HG03175 (cell line): ENCODE measurements around the gene ASB5.
A peak's percentile ranks its signal among the peaks of the same experiment; 100 is the strongest.
"Not testable (repeated sequence)": the region's sequence is repeated elsewhere in the genome, so short reads cannot be mapped to it uniquely, and the experiment has no call there.

Source experiments
- ATAC-seq: cut with Tn5 transposase; IDR thresholded peaks from one replicate; pipeline ENCODE4 v1.9.1; 2021; ENCODE audit warnings: mild to moderate bottlenecking, moderate library complexity; ENCODE audit not compliant: unreplicated experiment

ASB5 gene

GRCh38 chr4:176226736-176227135, 42.3 kb downstream of the ASB5 start:
- ATAC-seq = no peak

GRCh38 chr4:176223561-176223960, 45.5 kb downstream of the ASB5 start:
- ATAC-seq = no peak

DNA sequence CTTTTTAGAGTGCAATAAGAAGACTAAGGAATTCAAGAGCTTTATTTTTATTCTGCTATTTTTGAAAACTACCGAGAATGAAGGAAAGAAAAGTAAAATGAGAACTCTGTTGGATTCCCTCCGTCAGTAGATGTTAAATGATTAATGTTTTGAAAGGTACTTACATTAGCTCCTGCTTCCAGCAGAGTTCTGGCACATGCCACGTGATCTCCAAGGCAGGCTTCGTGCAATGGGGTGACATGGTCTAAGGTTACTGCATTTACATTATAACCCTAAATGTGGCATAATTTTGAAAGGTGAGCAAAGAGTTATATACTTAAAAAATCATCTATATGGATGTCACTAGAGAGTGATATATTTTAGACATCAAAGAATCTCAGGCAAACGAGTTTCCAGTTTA, 46.9 kb downstream of the ASB5 start:
- ATAC-seq = no peak

DNA sequence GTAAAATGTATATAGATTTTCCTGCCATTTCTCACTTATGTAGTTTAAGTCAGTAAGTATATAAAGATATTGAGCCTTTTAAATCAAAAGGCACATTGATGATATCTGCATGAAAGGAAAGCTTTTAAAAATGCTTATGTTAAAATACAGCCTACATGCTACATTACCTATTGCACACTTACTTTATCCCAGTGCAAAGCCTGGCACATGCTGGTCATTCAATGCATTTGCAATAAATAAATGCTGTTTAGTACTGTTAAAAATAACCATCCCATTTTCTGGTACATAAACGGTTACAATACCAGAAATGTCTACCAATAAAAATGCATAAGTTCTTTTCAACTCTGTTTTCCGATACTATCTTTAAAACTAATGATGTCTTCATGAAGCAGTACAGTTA, 51.5 kb downstream of the ASB5 start:
- no peak for ATAC-seq

GRCh38 chr4:176212351-176212750, 56.7 kb downstream of the ASB5 start:
- not testable (repeated sequence) for ATAC-seq

DNA sequence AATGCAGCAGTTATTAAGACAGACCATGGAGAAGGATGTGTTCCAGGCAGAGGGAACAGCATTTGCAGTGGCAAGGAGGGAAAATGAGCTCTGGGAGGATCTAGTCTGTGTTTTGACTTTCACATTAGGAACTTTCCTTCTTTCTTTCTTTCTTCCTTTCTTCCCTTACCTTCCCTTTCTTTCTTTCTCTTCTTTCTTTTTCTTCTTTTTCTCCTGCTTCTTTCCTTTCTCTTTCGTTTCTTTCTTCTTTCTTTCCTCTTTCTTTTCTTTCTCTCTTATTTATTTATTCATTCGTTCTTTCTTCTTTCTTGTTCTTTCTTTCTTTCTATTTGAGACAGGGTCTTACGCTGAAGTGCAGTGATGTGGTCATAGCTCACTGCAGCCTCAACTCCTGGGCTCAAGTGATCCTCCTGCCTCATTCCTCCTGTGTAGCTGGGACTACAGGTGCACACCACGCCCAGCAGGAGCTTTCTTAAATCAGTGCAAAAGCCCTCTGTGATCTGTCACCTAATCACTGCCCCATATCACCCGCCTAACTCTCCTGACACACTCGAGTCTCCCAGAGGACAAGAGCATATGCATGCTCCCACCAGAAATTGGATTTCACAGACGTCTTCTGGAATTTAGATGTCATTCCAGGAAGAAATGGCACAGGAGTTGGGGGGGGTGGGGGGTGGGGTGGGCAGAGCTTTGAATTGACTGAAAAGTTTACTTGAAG, 58.3 kb downstream of the ASB5 start:
- no peak for ATAC-seq

GRCh38 chr4:176210101-176210500, 58.9 kb downstream of the ASB5 start:
- ATAC-seq = no peak

- no peak for ATAC-seq
Measured at GRCh38 chr4:176209535-176209934, 59.5 kb downstream of the ASB5 start.

DNA sequence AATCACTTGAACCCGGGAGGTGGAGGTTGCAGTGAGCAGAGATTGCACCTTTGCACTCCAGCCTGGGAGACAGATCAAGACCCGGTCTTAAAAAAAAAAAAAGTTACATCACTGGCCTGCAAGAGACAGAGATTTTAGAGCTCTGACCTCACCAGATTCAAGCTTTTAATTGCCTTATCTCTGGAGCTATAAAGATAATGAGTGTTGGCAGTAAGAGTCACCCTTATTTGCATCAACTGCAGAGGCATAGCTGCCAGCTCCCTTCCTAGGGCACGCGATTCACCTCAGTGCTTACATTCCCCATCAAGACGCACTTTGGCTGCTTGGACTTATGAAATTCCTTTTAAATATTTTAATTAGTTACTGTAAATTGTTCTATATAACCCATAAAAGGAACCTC, 61.2 kb downstream of the ASB5 start:
- ATAC-seq = no peak

GRCh38 chr4:176205299-176205698, 63.7 kb downstream of the ASB5 start:
- ATAC-seq = no peak

GRCh38 chr4:176198316-176198903, 70.6 kb downstream of the ASB5 start:
- no peak for ATAC-seq

DNA sequence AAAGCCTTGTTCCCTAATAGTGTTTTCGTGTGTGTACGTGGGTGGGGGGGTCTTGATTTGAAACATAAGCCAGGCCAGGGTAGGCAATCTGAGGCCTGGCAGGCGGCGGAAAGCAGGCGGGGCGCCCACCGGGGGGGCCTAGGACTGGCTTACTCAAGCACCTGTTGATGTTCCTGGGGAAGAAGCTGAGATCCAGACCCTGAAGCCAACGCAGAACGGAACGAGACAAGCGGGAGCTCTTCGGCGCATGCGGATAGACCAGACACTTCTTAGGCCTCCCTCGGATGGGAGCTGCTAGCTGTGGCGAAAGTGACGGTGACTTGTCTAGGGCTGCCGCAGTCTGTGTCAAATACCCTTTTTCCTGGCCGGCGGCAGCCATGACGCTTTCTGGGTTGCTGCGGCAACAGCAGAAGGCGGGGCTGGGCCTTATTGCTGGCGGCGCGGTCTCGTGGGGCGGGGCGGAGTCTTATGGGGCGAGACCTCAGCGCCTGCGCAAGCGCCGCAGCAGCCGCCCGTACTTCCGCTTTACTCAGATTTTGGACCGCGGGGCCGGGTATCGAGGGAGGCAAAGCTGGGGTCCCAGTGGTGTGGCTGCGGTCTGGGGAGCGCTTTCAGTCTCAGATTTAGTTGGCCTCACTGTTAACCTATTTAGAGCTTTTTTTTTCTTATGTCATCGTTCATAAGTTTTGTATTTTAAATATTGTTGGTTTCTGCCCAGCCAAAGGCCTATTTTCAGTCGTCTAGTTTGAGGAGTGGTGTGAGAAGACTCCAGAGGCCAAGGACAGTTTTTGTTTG, 73.6 kb downstream of the ASB5 start, which contains the start of gene SPATA4:
Gene SPATA4 (minus strand): TSS at position 402 of the 795 bp plus-strand sequence. CDS start 23 bp downstream, at position 379.
- peak; percentile 98 for ATAC-seq

- no peak for ATAC-seq
Measured at GRCh38 chr4:176193938-176194337, 75.1 kb downstream of the ASB5 start.

GRCh38 chr4:176193126-176193525, 75.9 kb downstream of the ASB5 start:
- no peak for ATAC-seq

DNA sequence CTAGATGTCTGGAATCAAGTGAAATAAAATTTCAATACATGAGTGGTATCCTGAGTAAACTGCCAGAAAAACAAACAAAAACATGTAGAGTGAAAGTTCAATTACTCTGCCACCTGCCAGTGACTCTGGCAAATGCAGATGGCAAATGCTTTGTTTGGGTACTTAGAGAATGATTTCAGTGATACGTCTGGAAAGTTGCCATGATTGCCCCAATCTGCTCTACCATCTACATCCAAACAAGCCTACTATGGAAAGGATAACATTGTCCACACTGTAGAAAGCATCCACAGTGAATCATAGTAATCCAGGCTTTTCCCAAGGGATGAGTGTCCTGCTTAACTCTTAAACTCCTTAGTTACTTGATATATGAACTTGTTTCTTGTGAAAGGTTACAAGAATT, 77.0 kb downstream of the ASB5 start:
- no peak for ATAC-seq

DNA sequence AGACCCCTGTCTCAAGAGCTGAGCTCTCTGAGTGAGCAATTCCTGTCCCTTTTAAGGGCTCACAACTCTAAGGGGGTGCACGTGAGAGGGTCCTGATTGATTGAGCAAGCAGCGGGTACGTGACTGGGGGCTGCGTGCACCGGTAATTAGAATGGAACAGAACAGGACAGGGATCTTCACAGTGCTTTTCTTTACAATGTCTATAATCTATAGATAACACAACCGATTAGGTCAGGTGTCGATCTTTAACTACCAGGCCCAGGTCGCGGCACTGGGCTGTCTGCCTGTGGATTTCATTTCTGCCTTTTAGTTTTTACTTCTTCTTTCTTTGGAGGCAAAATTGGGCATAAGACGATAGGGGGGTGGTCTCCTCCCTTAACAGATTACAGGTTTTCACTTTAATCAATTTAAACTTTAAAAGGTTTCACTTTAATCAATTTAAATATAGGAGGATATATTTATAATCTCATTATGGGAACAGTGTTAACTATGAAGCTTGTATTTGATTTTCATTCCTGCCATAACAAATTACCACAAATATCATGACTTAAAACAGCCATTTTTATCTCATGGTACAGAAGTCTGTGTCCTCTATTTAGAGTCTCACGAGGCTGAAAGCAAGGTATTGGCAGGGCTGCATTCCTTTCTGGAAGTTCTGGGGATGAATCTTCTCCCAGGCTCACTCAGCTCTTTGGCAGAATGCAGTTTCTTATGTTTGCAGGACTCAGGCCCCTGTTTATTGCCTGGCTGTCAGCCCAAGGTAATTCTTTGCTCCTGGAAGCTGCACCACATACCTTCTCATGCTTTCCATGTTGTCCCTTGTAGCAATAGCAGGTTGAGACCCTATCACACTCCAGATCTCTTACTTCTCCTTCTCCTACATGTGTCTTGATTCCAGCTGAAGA, 78.9 kb downstream of the ASB5 start:
- no peak for ATAC-seq

GRCh38 chr4:176188654-176189053, 80.4 kb downstream of the ASB5 start:
- ATAC-seq = no peak

GRCh38 chr4:176187624-176188023, 81.4 kb downstream of the ASB5 start:
- ATAC-seq = no peak

- ATAC-seq = no peak
Measured at GRCh38 chr4:176186671-176187395, 82.2 kb downstream of the ASB5 start.

DNA sequence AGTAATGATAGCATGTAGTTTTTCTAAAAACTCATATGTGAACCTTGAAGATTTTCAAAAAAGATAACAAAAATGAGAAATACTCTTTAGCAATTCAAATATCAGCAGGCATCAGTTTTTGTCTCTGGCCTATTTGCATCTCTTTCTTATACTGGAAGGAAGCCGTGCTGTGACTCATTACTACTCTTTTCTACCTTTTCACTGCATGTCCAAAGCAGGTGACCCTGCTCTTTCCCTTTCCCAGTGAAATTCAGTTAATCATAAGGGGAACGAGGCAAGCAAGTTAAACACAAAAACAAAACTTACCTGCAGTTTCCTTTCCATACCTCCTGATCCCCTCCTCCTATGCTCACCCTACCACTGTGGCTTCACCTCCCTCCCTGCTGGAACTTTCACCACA, 83.0 kb downstream of the ASB5 start:
- ATAC-seq = no peak
